HepG2 (cell line): ENCODE data around the gene PIGN. TPM values are rescaled to one million over a fixed set of nuclear protein-coding genes. Genes with fewer than 3 reads are reported as not detected.

Source experiments
- ATAC-seq: fragments of 200-7000 bp; cut with Tn5 transposase; 3 replicates; pipeline ENCODE4 v1.9.1; 2020; ENCODE audit warnings: mild to moderate bottlenecking, moderate library complexity
- BruUV-seq: library from RNA; stranded (reverse); fragments of 400-500 nt; replicated peaks from 2 replicates; lab custom pipeline; 2021; lab: Mats Ljungman, UMichigan
- CTCF ChIA-PET: fragments of 300-600 bp; formaldehyde crosslinking; extraction: SDS; loops from one replicate; lab custom pipeline; 2021; ENCODE audit warnings: low total read pairs, inconsistent platforms, low intra/inter-chr PET ratio; lab: Yijun Ruan, JAX
- POLR2A ChIA-PET: fragments of 350-600 bp; sonication (Branson Sonifier 250); formaldehyde crosslinking; loops from one replicate; lab custom pipeline; 2020; ENCODE audit warnings: antibody characterized with exemption, inconsistent platforms; lab: Yijun Ruan, JAX
- DNase-seq: peaks from one replicate; pipeline ENCODE4 v3.0.0-alpha.2; 2015; ENCODE audit warnings: low spot score
- FAIRE-seq: peaks from 3 replicates; lab custom pipeline; 2011; peaks lifted over from hg19 to GRCh38; lab: Jason Lieb, UNC
- H2AFZ ChIP-seq: one replicate; pipeline ENCODE4 v1.6.1; 2011; ENCODE audit warnings: low read length, inconsistent platforms
- H3K27ac ChIP-seq: fragments of 300-600 bp; 3 replicates; pipeline ENCODE4 v1.8.0; 2011; ENCODE audit warnings: mixed run types, mild to moderate bottlenecking, mixed read lengths, low read length, inconsistent platforms; ENCODE audit not compliant: insufficient read depth; ENCODE audit errors: extremely low read length
- H3K27me3 ChIP-seq, 2 experiments: fragments of 200-600 bp in 1 of 2; 2 replicates in 1 of 2; 3 replicates in 1 of 2; pipeline versions ENCODE4 v1.6.0 to v1.8.0; 2011; ENCODE audit warnings: low read length in 2 of 2, mild to moderate bottlenecking in 2 of 2, moderate library complexity in 2 of 2, inconsistent platforms in 1 of 2; ENCODE audit not compliant: insufficient read depth in 2 of 2, control insufficient read depth in 1 of 2
- H3K36me3 ChIP-seq, 2 experiments: fragments of 200-600 bp in 1 of 2; replicated peaks in 1 of 2; 2 replicates in 1 of 2; 3 replicates in 1 of 2; pipeline versions ENCODE4 v1.5.1 to v1.8.0; 2011; ENCODE audit warnings: low read length in 2 of 2, inconsistent platforms in 1 of 2; ENCODE audit not compliant: insufficient read depth in 2 of 2, control insufficient read depth in 1 of 2
- H3K4me1 ChIP-seq: 2 replicates; pipeline ENCODE4 v1.5.1; 2012; ENCODE audit warnings: low read length, inconsistent platforms; ENCODE audit not compliant: insufficient read depth
- H3K4me2 ChIP-seq: 2 replicates; pipeline ENCODE4 v1.6.0; 2011; ENCODE audit warnings: low read depth, low read length, inconsistent platforms
- H3K4me3 ChIP-seq, 3 experiments: fragments of 200-600 bp in 1 of 3; sonication (generic), shearing (Covaris generic) in 1 of 3; replicated peaks in 1 of 3; 2 replicates each; pipeline ENCODE4 v1.5.1; 2011 to 2016; ENCODE audit warnings: low read length in 3 of 3, inconsistent platforms in 2 of 3, low read depth in 2 of 3, mild to moderate bottlenecking in 2 of 3, control low read depth in 1 of 3, mixed read lengths in 1 of 3; ENCODE audit not compliant: insufficient read depth in 1 of 3
- H3K79me2 ChIP-seq: one replicate; pipeline ENCODE4 v1.6.1; 2011; ENCODE audit warnings: low read length, inconsistent platforms; ENCODE audit not compliant: insufficient read depth
- H3K9ac ChIP-seq: 2 replicates; pipeline ENCODE4 v1.6.0; 2011; ENCODE audit warnings: mild to moderate bottlenecking, low read depth, low read length, inconsistent platforms; ENCODE audit not compliant: insufficient read depth
- H3K9me3 ChIP-seq: 2 replicates; pipeline ENCODE4 v1.5.1; 2012; ENCODE audit warnings: mild to moderate bottlenecking, low read length
- H4K20me1 ChIP-seq: 2 replicates; pipeline ENCODE4 v1.6.0; 2011; ENCODE audit warnings: inconsistent platforms, mild to moderate bottlenecking, low read length, moderate library complexity; ENCODE audit not compliant: insufficient read depth
- AGO2 ChIP-seq: fragments of 200-400 bp; formaldehyde crosslinking; optimal IDR thresholded peaks from 2 replicates; pipeline ENCODE3; 2017; ENCODE audit warnings: mild to moderate bottlenecking, low read depth, low read length, moderate library complexity
- CAMTA2 ChIP-seq: sonication (generic); formaldehyde crosslinking; IDR thresholded peaks from 2 replicates; pipeline ENCODE4 v1.4.0; 2020; ENCODE audit warnings: mild to moderate bottlenecking, missing genetic modification reagents, borderline replicate concordance
- FOXJ3 ChIP-seq: sonication (generic); formaldehyde crosslinking; IDR thresholded peaks from 2 replicates; pipeline ENCODE4 v1.4.0; 2020; ENCODE audit warnings: missing genetic modification reagents, mild to moderate bottlenecking, borderline replicate concordance
- GABPA ChIP-seq, 2 experiments: IDR thresholded peaks; 2 replicates each; pipeline ENCODE4 v1.6.1; 2011 to 2016; ENCODE audit warnings: low read depth in 2 of 2, low read length in 1 of 2, missing biosample characterization in 1 of 2, missing genetic modification characterization in 1 of 2
- HDAC2 ChIP-seq: sonication (generic); formaldehyde crosslinking; IDR thresholded peaks from 2 replicates; pipeline ENCODE4 v1.4.0; 2020; ENCODE audit warnings: missing genetic modification reagents
- IRF2 ChIP-seq: IDR thresholded peaks from 2 replicates; pipeline ENCODE4 v1.6.1; 2018; ENCODE audit warnings: missing genetic modification reagents, missing compliant biosample characterization
- KDM3A ChIP-seq: IDR thresholded peaks from 2 replicates; pipeline ENCODE4 v1.6.1; 2018; ENCODE audit warnings: low read depth, missing compliant biosample characterization
- KLF12 ChIP-seq: sonication (generic); formaldehyde crosslinking; IDR thresholded peaks from 2 replicates; pipeline ENCODE4 v1.4.0; 2020; ENCODE audit warnings: missing genetic modification reagents, borderline replicate concordance
- SIX1 ChIP-seq: sonication (generic); formaldehyde crosslinking; IDR thresholded peaks from 2 replicates; pipeline ENCODE4 v1.4.0; 2020; ENCODE audit warnings: missing genetic modification reagents, borderline replicate concordance
- SP2 ChIP-seq: sonication (generic); formaldehyde crosslinking; IDR thresholded peaks from 2 replicates; pipeline ENCODE4 v1.5.1; 2020; ENCODE audit warnings: mild to moderate bottlenecking, missing genetic modification reagents
- THRA ChIP-seq: sonication (generic); formaldehyde crosslinking; IDR thresholded peaks from 2 replicates; pipeline ENCODE4 v1.4.0; 2020; ENCODE audit warnings: missing genetic modification reagents, borderline replicate concordance
- ZFP37 ChIP-seq: sonication (generic); formaldehyde crosslinking; IDR thresholded peaks from 2 replicates; pipeline ENCODE4 v1.4.0; 2020; ENCODE audit warnings: missing genetic modification reagents, borderline replicate concordance
- ZGPAT ChIP-seq: IDR thresholded peaks from 2 replicates; pipeline ENCODE4 v1.6.1; 2016; ENCODE audit warnings: mild to moderate bottlenecking
- ZNF225 ChIP-seq: sonication (generic); formaldehyde crosslinking; IDR thresholded peaks from 2 replicates; pipeline ENCODE4 v1.4.0; 2020; ENCODE audit warnings: mild to moderate bottlenecking, missing genetic modification reagents
- ZNF326 ChIP-seq: sonication (generic); formaldehyde crosslinking; IDR thresholded peaks from 2 replicates; pipeline ENCODE4 v1.4.0; 2020; ENCODE audit warnings: missing genetic modification reagents, borderline replicate concordance
- ZNF800 ChIP-seq: sonication (generic); formaldehyde crosslinking; IDR thresholded peaks from 2 replicates; pipeline ENCODE4 v1.4.0; 2020; ENCODE audit warnings: missing genetic modification reagents
- WGBS: methylation state at CpG from one replicate; pipeline ENCODE4 v1.1.6; 2017; ENCODE audit warnings: low lambda C conversion rate; 5-methylcytosine and 5-hydroxymethylcytosine counted together
- in situ Hi-C: cut with HindIII; loops from 2 replicates; pipeline ENCODE4 v1.10.0; 2017; ENCODE audit warnings: low pct_unique_long_range_greater_than_20kb; ENCODE audit not compliant: extremely low pct_ligation_motif_present
- intact Hi-C: fragments of 100-400 bp; cut with micrococcal nuclease; formaldehyde crosslinking; loops from one replicate; pipeline ENCODE4 v1.10.0; 2022; ENCODE audit not compliant: unreplicated experiment
- polyA plus RNA-seq, 8 experiments: library from polyadenylated mRNA; depleted of rRNA in 3 of 8; stranded (reverse) in 7 of 8; unstranded in 1 of 8; fragments of >200 nt; fragmentation: Illumina TruSeq in 4 of 8; extraction: Trizol in 4 of 8; gene quantifications; 2 replicates each; pipeline versions ENCODE4 v1.2.1 to v1.2.3, GENCODE V29; 2011 to 2016; ENCODE audit warnings: low read depth in 4 of 8, missing spikeins in 1 of 8, mixed read lengths in 1 of 8; ENCODE audit not compliant: insufficient read depth in 1 of 8
- total RNA-seq, 5 experiments: library from RNA; depleted of rRNA; stranded (reverse); fragments of >200 nt; fragmentation: Illumina TruSeq; extraction: Trizol; gene quantifications; 2 replicates each; pipeline ENCODE4 v1.2.3, GENCODE V29; 2016; ENCODE audit warnings: low read depth in 1 of 5
- TF ChIP-seq, protein P1 (sequence below): sonication (generic); formaldehyde crosslinking; IDR thresholded peaks from 2 replicates; pipeline ENCODE4 v1.5.1; 2020; ENCODE audit warnings: missing genetic modification reagents, mild to moderate bottlenecking, borderline replicate concordance

The PIGN gene
- total and polyA plus RNA-seq, 2 of the 13 experiments (the other 11 are each of a cell fraction or from before 2014, with no cell fraction given), result 15.5 to 33.6 TPM

DNA sequence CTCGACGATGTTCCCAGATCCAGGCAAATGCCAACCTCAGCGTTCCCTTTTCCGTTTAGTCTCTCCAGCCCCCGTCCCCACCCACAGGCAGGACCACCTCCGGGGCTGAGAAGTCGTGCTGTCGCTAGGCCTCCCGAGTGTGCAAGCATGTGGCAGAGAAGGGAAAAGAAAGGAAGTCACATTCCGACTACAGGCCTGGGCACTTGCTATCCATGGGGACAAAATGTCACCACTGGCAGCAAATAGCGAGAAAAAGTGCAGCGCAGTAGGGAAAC lies 420 bp downstream of the PIGN start:
- ATAC-seq, result peak; percentile 58
- DNase-seq, result peak; percentile 58
- in situ Hi-C loops (loop anchor here (5.0 kb wide), 1 partner anchor 56 kb away; no protein-coding TSS in a partner anchor), intact Hi-C loops (loop anchor here (10.0 kb wide), 2 partner anchors 338 to 398 kb away; partner anchors contain the start of gene ZCCHC2)
- Histone ChIP-seq H3K36me3 (no peaks in the 10 kb centered on the region), H3K27ac (peak overlapping the region; percentile 87), H3K4me3 (peak overlapping the region; percentile 86 to 92 (median 91)), H3K27me3 (no peaks in the 10 kb centered on the region; a peak in 1 of 5 replicates), H3K9me3 (no peaks in the 10 kb centered on the region), H3K9ac (peak overlapping the region; percentile 79), H2AFZ (peak overlapping the region; percentile 59), H4K20me1 (peaks cover 8% of the 10 kb centered on the region; the same call in 1 of the 2 replicates), H3K4me2 (peak overlapping the region; percentile 78), H3K4me1 (peaks cover 40% of the 10 kb centered on the region), H3K79me2 (peaks cover 64% of the 10 kb centered on the region)
- no peak for FAIRE-seq
- TSS peak; percentile 80 for BruUV-seq
- CTCF ChIA-PET, result interaction anchor here (0.7 kb wide), 1 partner anchor 63 kb away, joined by 3 read pairs; no protein-coding TSS in a partner anchor
- POLR2A ChIA-PET, result interaction anchor here (0.7 to 2.0 kb wide), 6 partner anchors 9 to 1181 kb away, joined by 3 to 10 read pairs (median 4); partner anchors contain the start of gene KDSR
- 0% methylated on average over 12 of the region's 12 CpGs for WGBS
- no peak for TF ChIP-seq AGO2
- no peak for TF ChIP-seq IRF2
- no peak for TF ChIP-seq ZGPAT (CRISPR knock-in tag)
- TF ChIP-seq ZNF225 (CRISPR knock-in tag), result no peak
- TF ChIP-seq, protein P1, sequence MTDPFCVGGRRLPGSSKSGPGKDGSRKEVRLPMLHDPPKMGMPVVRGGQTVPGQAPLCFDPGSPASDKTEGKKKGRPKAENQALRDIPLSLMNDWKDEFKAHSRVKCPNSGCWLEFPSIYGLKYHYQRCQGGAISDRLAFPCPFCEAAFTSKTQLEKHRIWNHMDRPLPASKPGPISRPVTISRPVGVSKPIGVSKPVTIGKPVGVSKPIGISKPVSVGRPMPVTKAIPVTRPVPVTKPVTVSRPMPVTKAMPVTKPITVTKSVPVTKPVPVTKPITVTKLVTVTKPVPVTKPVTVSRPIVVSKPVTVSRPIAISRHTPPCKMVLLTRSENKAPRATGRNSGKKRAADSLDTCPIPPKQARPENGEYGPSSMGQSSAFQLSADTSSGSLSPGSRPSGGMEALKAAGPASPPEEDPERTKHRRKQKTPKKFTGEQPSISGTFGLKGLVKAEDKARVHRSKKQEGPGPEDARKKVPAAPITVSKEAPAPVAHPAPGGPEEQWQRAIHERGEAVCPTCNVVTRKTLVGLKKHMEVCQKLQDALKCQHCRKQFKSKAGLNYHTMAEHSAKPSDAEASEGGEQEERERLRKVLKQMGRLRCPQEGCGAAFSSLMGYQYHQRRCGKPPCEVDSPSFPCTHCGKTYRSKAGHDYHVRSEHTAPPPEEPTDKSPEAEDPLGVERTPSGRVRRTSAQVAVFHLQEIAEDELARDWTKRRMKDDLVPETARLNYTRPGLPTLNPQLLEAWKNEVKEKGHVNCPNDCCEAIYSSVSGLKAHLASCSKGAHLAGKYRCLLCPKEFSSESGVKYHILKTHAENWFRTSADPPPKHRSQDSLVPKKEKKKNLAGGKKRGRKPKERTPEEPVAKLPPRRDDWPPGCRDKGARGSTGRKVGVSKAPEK (CRISPR knock-in tag), result no peak
- no peak for TF ChIP-seq ZNF326 (CRISPR knock-in tag)
- TF ChIP-seq SP2 (CRISPR knock-in tag), result no peak
- TF ChIP-seq ZNF800 (CRISPR knock-in tag), result peak; percentile 32; the same call in 1 of the 2 replicates
- TF ChIP-seq ZFP37 (CRISPR knock-in tag), result 0 out of 2 replicates have a peak, but pooled peaks have one; percentile 81
- 0 out of 2 replicates have a peak, but pooled peaks have one; percentile 57 for TF ChIP-seq HDAC2 (CRISPR knock-in tag)
- no peak for TF ChIP-seq CAMTA2 (CRISPR knock-in tag)
- no peak for TF ChIP-seq THRA
- TF ChIP-seq GABPA (IDR thresholded peaks at IDR 0.05; ENCODE audit: low read depth, low read length), result no peak
- TF ChIP-seq GABPA (CRISPR knock-in tag; IDR thresholded peaks at IDR 0.05; ENCODE audit: low read depth), result no peak
- TF ChIP-seq FOXJ3 (CRISPR knock-in tag), result peak; percentile 11; the same call in 1 of the 2 replicates
- no peak for TF ChIP-seq KDM3A
- no peak for TF ChIP-seq SIX1 (CRISPR knock-in tag)
- no peak for TF ChIP-seq KLF12 (CRISPR knock-in tag)
